GM12878 (cell line): Measurements from ENCODE around the gene GASK1B. TPM values are rescaled to one million over a fixed set of nuclear protein-coding genes. Genes with fewer than 3 reads are reported as not detected.

ENCODE experiments used
- ATAC-seq: fragments of 200-7000 bp; cut with Tn5 transposase; 3 replicates; pipeline ENCODE4 v1.9.1; 2020; ENCODE audit warnings: mild to moderate bottlenecking, moderate library complexity
- BruUV-seq: library from RNA; stranded (reverse); fragments of 400-500 nt; replicated peaks from 2 replicates; lab custom pipeline; 2021; lab: Mats Ljungman, UMichigan
- CTCF ChIA-PET: fragments of 300-600 bp; sonication (Branson Sonifier 250); formaldehyde crosslinking; extraction: SDS; loops from one replicate; lab custom pipeline; 2021; ENCODE audit warnings: inconsistent platforms; lab: Yijun Ruan, JAX
- POLR2A ChIA-PET: fragments of 350-600 bp; formaldehyde crosslinking; extraction: SDS; loops from one replicate; lab custom pipeline; 2021; ENCODE audit warnings: inconsistent platforms; lab: Charles Lee
- RAD21 ChIA-PET: fragments of 300-600 bp; sonication (Branson Sonifier 250); formaldehyde crosslinking; loops from one replicate; lab custom pipeline; 2023; ENCODE audit warnings: antibody characterized with exemption; ENCODE audit not compliant: unreplicated experiment; lab: Charles Lee
- SMC1A ChIA-PET: fragments of 300-600 bp; sonication (Branson Sonifier 250); formaldehyde crosslinking; loops from one replicate; lab custom pipeline; 2023; ENCODE audit not compliant: unreplicated experiment, uncharacterized antibody; lab: Charles Lee
- DNase-seq: peaks from one replicate; pipeline ENCODE4 v3.0.0-alpha.2; 2011; ENCODE audit warnings: low read depth, low spot score
- FAIRE-seq: peaks from 3 replicates; lab custom pipeline; 2011; peaks lifted over from hg19 to GRCh38; lab: Jason Lieb, UNC
- H2AFZ ChIP-seq: 2 replicates; pipeline ENCODE4 v1.6.0; 2011; ENCODE audit warnings: low read depth, low read length, control low read depth; ENCODE audit not compliant: control insufficient read depth
- H3K27ac ChIP-seq: 2 replicates; pipeline ENCODE4 v1.5.1; 2011; ENCODE audit warnings: control low read depth; ENCODE audit not compliant: control insufficient read depth, insufficient read depth
- H3K27me3 ChIP-seq, 2 experiments: replicated peaks in 1 of 2; 2 replicates each; pipeline versions ENCODE4 v1.6.0 to v1.6.1; 2011; ENCODE audit warnings: low read length in 1 of 2; ENCODE audit not compliant: control insufficient read depth in 2 of 2, insufficient read depth in 2 of 2
- H3K36me3 ChIP-seq, 2 experiments: 2 replicates each; pipeline ENCODE4 v1.5.1; 2011; ENCODE audit warnings: low read length in 1 of 2; ENCODE audit not compliant: control insufficient read depth in 2 of 2, insufficient read depth in 2 of 2
- H3K4me1 ChIP-seq: 2 replicates; pipeline ENCODE4 v1.6.1; 2011; ENCODE audit warnings: mild to moderate bottlenecking, low read length, moderate library complexity, mixed read lengths; ENCODE audit not compliant: control insufficient read depth, insufficient read depth
- H3K4me2 ChIP-seq: 2 replicates; pipeline ENCODE4 v1.6.0; 2011; ENCODE audit warnings: control low read depth; ENCODE audit not compliant: control insufficient read depth, insufficient read depth
- H3K4me3 ChIP-seq: fragments of 200-600 bp; sonication (generic); 2 replicates; pipeline ENCODE4 v1.5.1; 2016
- H3K79me2 ChIP-seq: 2 replicates; pipeline ENCODE4 v1.6.0; 2011; ENCODE audit warnings: low read length; ENCODE audit not compliant: control insufficient read depth, insufficient read depth
- H3K9ac ChIP-seq: 2 replicates; pipeline ENCODE4 v1.8.0; 2011; ENCODE audit warnings: low read length, control low read depth, mixed read lengths; ENCODE audit not compliant: control insufficient read depth, insufficient read depth
- H3K9me3 ChIP-seq: replicated peaks from 3 replicates; pipeline ENCODE4 v1.5.1; 2011; ENCODE audit warnings: mild to moderate bottlenecking, low read length; ENCODE audit not compliant: control insufficient read depth, insufficient read depth
- H4K20me1 ChIP-seq: 2 replicates; pipeline ENCODE4 v1.6.0; 2011; ENCODE audit not compliant: control insufficient read depth, insufficient read depth
- CHD2 ChIP-seq: IDR thresholded peaks from 2 replicates; pipeline ENCODE4 v1.6.1; 2011; ENCODE audit warnings: low read depth, low read length, improper control_type of control experiment, borderline replicate concordance
- EP300 ChIP-seq, 2 experiments: fragments of 150-350 bp in 1 of 2; IDR thresholded peaks; 2 replicates each; pipeline ENCODE4 v1.6.1; 2011 to 2012; ENCODE audit warnings: low read depth in 2 of 2, low read length in 2 of 2, borderline replicate concordance in 1 of 2, improper control_type of control experiment in 1 of 2, inconsistent platforms in 1 of 2; ENCODE audit not compliant: control insufficient read depth in 1 of 2
- ESRRA ChIP-seq: IDR thresholded peaks from 2 replicates; pipeline ENCODE4 v1.6.1; 2012; ENCODE audit warnings: mild to moderate bottlenecking, low read length, improper control_type of control experiment
- FOXM1 ChIP-seq: IDR thresholded peaks from 2 replicates; pipeline ENCODE4 v1.6.1; 2012; ENCODE audit warnings: low read depth, mild to moderate bottlenecking, inconsistent platforms, low read length, moderate library complexity
- JUND ChIP-seq: IDR thresholded peaks from 2 replicates; pipeline ENCODE4 v1.6.1; 2012; ENCODE audit warnings: low read depth, mild to moderate bottlenecking, low read length, improper control_type of control experiment, moderate library complexity
- MTA3 ChIP-seq: IDR thresholded peaks from 2 replicates; pipeline ENCODE4 v1.6.1; 2012; ENCODE audit warnings: low read length, inconsistent platforms, borderline replicate concordance
- MXI1 ChIP-seq: fragments of 150-350 bp; IDR thresholded peaks from 2 replicates; pipeline ENCODE4 v1.6.1; 2011; ENCODE audit warnings: low read depth, mild to moderate bottlenecking, inconsistent platforms, low read length, improper control_type of control experiment
- NFIC ChIP-seq: IDR thresholded peaks from 2 replicates; pipeline ENCODE4 v1.6.1; 2012; ENCODE audit warnings: low read depth, mild to moderate bottlenecking, inconsistent platforms, low read length, moderate library complexity
- PML ChIP-seq: IDR thresholded peaks from 2 replicates; pipeline ENCODE4 v1.6.1; 2012; ENCODE audit warnings: low read length, inconsistent platforms
- POLR2A ChIP-seq: IDR thresholded peaks from 2 replicates; pipeline ENCODE4 v1.6.1; 2011; ENCODE audit warnings: low read depth, mild to moderate bottlenecking, low read length
- TCF12 ChIP-seq: IDR thresholded peaks from 2 replicates; pipeline ENCODE4 v1.6.1; 2011; ENCODE audit warnings: low read depth, mild to moderate bottlenecking, low read length
- WRNIP1 ChIP-seq: IDR thresholded peaks from 2 replicates; pipeline ENCODE4 v1.6.1; 2011; ENCODE audit warnings: low read depth, low read length, improper control_type of control experiment, borderline replicate concordance
- WGBS: methylation state at CpG from one replicate; pipeline ENCODE4 v1.1.6; 2016; ENCODE audit warnings: low lambda C conversion rate; ENCODE audit not compliant: insufficient replicate concordance, insufficient coverage; ENCODE audit errors: missing lambda C conversion rate; 5-methylcytosine and 5-hydroxymethylcytosine counted together
- in situ Hi-C: fragments of 300-500 bp; cut with MboI; formaldehyde crosslinking; loops from 9 replicates; pipeline ENCODE4 v1.14.3; 2018; ENCODE audit warnings: mixed read lengths
- intact Hi-C: fragments of 100-400 bp; cut with micrococcal nuclease; formaldehyde crosslinking; loops from one replicate; pipeline ENCODE4 v1.14.2; 2022; ENCODE audit not compliant: unreplicated experiment
- polyA plus RNA-seq, 11 experiments: library from polyadenylated mRNA; depleted of rRNA in 4 of 11; unstranded in 6 of 11; stranded (reverse) in 5 of 11; fragments of >200 nt; fragmentation: Nextera tagmentation in 4 of 11; fragmentation: Illumina TruSeq in 1 of 11; extraction: Ambion mirVana in 4 of 11; extraction: Trizol in 1 of 11; gene quantifications; 1 replicate in 1 of 11; 2 replicates in 10 of 11; pipeline versions ENCODE4 v1.2.1 to v1.2.3, GENCODE V29; 2011 to 2016; ENCODE audit warnings: inconsistent platforms in 2 of 11, missing spikeins in 2 of 11, low read depth in 1 of 11
- total RNA-seq, 4 experiments: library from RNA; depleted of rRNA in 3 of 4; stranded (reverse); fragments of >200 nt in 3 of 4; fragmentation: Illumina TruSeq in 1 of 4; extraction: Trizol in 1 of 4; gene quantifications; 2 replicates each; pipeline versions ENCODE4 v1.2.1 to v1.2.3, GENCODE V29; 2013 to 2021
- TF ChIP-seq, protein P1 (sequence below): IDR thresholded peaks from 2 replicates; pipeline ENCODE4 v1.6.1; 2011; ENCODE audit warnings: mild to moderate bottlenecking, low read depth, low read length, moderate library complexity; ENCODE audit not compliant: insufficient replicate concordance
- TF ChIP-seq, protein P2 (sequence below): IDR thresholded peaks from 2 replicates; pipeline ENCODE4 v1.6.1; 2011; ENCODE audit warnings: borderline replicate concordance, low read depth, mild to moderate bottlenecking, moderate library complexity, low read length; ENCODE audit not compliant: insufficient read depth, poor library complexity, severe bottlenecking
- TF ChIP-seq, protein P3 (sequence below): fragments of 150-350 bp; IDR thresholded peaks from 2 replicates; pipeline ENCODE4 v1.6.1; 2014; ENCODE audit warnings: mild to moderate bottlenecking, low read depth, low read length

Gene GASK1B
- total and polyA plus RNA-seq, 10 of the 15 experiments (the other 5 are each of a cell fraction or from before 2014, with no cell fraction given): under 0.01 to 0.21 (median 0.07) TPM; not detected in 1

DNA sequence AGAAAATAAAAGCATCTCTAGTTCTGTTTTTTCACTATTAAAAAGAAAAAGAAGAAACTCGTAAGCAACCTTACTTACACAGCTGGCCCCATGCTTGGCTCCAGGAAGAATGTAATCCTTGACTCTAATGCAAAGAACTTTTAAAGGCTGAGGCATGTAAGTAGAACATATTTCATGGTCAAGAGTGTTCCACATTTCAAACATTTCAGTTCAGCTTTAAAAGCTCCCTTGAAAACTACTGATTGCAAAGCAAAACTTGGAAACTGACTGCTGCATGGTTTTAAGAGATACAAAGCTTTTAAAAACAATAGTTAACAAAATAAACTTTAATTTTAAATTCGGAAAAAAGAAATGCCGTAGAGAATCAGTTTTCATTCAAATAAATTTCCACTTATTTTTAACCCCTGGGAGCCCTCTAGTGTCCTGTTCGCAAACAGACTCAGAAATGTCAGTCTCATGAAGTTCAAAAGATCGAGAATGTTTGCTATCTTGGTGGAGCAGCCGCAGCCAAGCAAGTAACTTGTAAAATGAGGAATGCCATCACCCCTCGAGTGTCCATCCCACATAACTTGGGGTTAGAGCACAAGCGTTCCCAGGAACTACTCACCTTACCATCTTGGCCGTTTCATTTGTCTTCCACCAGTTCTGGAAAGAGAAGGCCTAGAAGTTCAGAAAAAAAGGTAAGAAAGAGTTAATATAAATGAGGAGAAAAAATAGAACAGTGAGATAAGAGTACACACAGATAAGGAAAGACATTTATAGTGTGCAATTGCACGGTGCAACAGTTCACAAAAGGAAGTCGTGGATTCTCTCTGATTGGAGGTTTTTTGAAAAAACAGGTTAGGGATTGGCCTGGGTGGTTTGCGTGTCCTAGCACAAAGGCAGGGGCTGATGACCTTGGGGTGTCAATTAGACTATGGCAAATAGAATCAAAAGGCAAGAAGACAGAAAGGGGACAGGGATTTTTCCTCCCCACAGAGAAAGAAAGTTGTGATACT, at the start of gene GASK1B (continued):
- TF ChIP-seq, protein P1, sequence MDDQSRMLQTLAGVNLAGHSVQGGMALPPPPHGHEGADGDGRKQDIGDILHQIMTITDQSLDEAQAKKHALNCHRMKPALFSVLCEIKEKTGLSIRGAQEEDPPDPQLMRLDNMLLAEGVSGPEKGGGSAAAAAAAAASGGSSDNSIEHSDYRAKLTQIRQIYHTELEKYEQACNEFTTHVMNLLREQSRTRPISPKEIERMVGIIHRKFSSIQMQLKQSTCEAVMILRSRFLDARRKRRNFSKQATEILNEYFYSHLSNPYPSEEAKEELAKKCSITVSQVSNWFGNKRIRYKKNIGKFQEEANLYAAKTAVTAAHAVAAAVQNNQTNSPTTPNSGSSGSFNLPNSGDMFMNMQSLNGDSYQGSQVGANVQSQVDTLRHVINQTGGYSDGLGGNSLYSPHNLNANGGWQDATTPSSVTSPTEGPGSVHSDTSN: no peak
- TF ChIP-seq EP300 (IDR thresholded peaks at IDR 0.05; ENCODE audit: borderline replicate concordance in 1 of 2, control insufficient read depth in 1 of 2, low read depth in 2 of 2, low read length in 2 of 2) (no peak), MTA3 (no peak), TCF12 (no peak), WRNIP1 (no peak)

DNA sequence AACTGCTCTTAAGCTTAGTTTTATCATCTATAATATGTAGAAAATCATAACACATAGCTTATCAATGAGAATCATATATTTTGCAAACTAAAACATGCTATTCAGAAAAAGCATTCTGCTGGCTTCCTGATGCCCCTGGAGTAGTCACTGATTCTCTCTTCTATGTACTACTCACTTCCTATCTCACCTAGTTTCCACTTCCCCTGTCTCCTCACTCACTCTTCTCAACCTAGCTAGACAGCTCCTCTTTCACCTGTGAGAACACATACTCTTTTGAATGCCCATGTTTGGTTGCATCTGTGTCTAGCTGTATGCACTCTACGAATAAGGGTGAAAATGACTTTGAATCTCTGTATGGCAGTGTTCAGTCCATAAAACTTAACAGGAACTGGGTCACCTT, 46.8 kb upstream of the GASK1B start:
- ChIA-PET POLR2A (no interaction called here), SMC1A (interaction anchor here (1.0 kb wide), 1 partner anchor 24 kb away, joined by 3 read pairs; no protein-coding TSS in a partner anchor), CTCF (no interaction called here), RAD21 (no interaction called here)
- H3K27ac ChIP-seq: no peak overlapping the region
- H4K20me1 ChIP-seq: no peaks in the 10 kb centered on the region
- 0% methylated on average over 1 of the region's 1 CpG for WGBS
- no peaks in the 10 kb centered on the region for H3K27me3 ChIP-seq
- no peak overlapping the region for H3K4me2 ChIP-seq
- no peak for FAIRE-seq
- H3K79me2 ChIP-seq: no peaks in the 10 kb centered on the region
- ATAC-seq: no peak
- H3K9ac ChIP-seq: no peak overlapping the region
- H3K4me3 ChIP-seq: no peak overlapping the region
- in situ Hi-C loops: no loop called here
- no TSS peak for BruUV-seq
- no peaks in the 10 kb centered on the region for H3K36me3 ChIP-seq
- intact Hi-C loops: no loop called here
- DNase-seq: no peak
- H3K9me3 ChIP-seq: no peaks in the 10 kb centered on the region
- no peaks in the 10 kb centered on the region for H3K4me1 ChIP-seq
- H2AFZ ChIP-seq: no peak overlapping the region
- TF ChIP-seq ESRRA (no peak), FOXM1 (no peak), PML (no peak), NFIC (no peak), CHD2 (no peak), POLR2A (no peak), MXI1 (no peak), JUND (no peak), TCF12 (no peak)
- TF ChIP-seq, protein P2, sequence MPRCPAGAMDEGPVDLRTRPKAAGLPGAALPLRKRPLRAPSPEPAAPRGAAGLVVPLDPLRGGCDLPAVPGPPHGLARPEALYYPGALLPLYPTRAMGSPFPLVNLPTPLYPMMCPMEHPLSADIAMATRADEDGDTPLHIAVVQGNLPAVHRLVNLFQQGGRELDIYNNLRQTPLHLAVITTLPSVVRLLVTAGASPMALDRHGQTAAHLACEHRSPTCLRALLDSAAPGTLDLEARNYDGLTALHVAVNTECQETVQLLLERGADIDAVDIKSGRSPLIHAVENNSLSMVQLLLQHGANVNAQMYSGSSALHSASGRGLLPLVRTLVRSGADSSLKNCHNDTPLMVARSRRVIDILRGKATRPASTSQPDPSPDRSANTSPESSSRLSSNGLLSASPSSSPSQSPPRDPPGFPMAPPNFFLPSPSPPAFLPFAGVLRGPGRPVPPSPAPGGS: no peak
- TF ChIP-seq, protein P3, sequence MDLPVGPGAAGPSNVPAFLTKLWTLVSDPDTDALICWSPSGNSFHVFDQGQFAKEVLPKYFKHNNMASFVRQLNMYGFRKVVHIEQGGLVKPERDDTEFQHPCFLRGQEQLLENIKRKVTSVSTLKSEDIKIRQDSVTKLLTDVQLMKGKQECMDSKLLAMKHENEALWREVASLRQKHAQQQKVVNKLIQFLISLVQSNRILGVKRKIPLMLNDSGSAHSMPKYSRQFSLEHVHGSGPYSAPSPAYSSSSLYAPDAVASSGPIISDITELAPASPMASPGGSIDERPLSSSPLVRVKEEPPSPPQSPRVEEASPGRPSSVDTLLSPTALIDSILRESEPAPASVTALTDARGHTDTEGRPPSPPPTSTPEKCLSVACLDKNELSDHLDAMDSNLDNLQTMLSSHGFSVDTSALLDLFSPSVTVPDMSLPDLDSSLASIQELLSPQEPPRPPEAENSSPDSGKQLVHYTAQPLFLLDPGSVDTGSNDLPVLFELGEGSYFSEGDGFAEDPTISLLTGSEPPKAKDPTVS: no peak
